NB4 (cell line): ENCODE data around the gene GMDS.

Experiments
- CTCF ChIP-seq: IDR thresholded peaks from one replicate; pipeline ENCODE4 v1.5.1; 2012; ENCODE audit warnings: low read depth, low read length
- POLR2A ChIP-seq: IDR thresholded peaks from 2 replicates; pipeline ENCODE4 v1.6.1; 2011; ENCODE audit warnings: mild to moderate bottlenecking; ENCODE audit not compliant: insufficient read length; ENCODE audit errors: extremely low read depth

GRCh38 chr6:1832358-1832757 is 413.0 kb downstream of the GMDS start:
- TF ChIP-seq CTCF (no peak), POLR2A (no peak)
